Skin of body (tissue), 2 donors: ENCODE measurements around the gene GOLGA6L10. TPM values are rescaled to one million over a fixed set of nuclear protein-coding genes. Genes with fewer than 3 reads are reported as not detected.
"Not testable (repeated sequence)": the region's sequence is repeated elsewhere in the genome, so short reads cannot be mapped to it uniquely, and the experiment has no call there.

ENCODE experiments used
- DNase-seq: peaks from one replicate; lab custom pipeline; 2025; lab: John Stamatoyannopoulos, UW
- total RNA-seq: library from RNA; depleted of rRNA; stranded (reverse); fragments of >200 nt; gene quantifications from one replicate; pipeline ENCODE4 v1.2.3, GENCODE V29; 2014

Gene GOLGA6L10
- total RNA-seq, 1 donor from 2014 or later: 3.3 TPM

DNA sequence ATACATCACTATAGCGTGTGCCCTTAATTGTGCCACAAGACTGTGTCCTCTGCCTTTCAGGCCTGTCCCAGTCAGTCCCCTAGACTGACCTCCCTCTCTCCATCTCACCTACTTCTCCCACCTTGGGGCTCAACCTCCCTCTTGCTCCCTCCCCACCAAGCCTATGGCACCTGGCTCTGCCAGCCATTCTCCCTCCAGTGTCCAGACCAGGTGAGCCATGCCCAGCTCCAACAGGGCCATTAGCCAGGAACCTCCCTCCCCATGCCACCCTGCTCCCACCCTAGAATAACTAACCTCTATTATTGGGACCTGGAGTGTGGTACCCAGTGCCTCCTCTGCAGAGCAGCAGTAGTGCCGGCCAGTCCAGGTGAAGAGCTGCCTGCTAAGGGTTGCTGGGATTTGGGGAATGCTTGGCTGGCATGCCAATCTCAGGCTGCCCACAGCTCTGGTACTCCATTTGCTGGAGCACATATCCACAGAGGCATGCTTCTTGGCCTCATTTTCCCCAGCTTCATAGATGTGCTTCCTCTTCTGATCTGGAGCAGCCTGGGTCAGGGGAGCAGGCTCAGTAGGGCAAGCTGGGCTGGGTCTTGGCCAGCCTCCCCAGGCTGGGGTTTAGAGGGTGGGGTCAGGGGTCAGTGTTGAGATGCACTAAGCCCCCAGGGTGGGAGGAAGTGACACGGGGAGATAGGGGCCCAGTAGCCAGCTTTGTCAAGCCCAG is 47.8 kb downstream of the GOLGA6L10 start:
- no peak for DNase-seq

DNA sequence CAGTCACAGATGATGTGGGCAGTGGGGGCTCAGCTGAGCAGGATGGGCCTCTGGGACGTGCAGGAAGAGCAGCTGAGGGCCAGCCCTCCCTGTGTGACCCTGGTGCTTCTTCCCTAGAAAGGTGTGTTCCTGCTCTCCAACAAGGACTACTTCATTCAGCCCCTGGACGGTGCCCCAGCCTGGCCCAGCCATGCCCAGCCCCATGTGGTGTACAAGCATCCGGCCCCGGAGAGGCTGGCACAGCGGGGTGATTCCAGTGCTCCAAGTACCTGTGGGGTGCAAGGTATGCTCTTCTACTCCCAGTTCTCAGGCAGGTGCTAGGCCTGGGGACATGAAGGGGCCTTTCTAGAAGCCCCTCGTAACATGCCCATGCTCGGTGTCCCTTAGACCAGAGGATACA is 48.4 kb downstream of the GOLGA6L10 start:
- DNase-seq: no peak

GRCh38 chr15:82300326-82300725 is 48.9 kb downstream of the GOLGA6L10 start:
- not testable (repeated sequence) for DNase-seq

DNA sequence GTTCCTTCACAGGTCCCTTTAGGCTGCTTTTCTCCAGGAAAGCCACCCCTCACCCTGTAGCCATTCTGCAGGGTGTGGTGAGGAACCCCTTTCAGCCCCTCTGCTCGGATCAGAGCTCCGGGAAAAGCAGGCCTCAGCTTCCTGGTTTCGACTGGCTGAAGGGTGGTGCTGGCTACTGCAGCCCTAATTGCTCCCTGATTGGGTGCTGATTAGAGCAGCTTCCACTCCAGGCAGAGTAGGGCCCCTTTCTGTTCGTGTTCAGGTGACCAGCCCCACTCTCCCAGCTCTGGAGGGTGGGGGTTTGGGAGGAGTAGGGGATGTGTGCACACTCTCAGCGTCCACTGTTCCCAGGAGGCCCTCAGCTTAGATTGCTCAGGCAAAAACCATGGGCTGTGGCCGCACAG is 49.8 kb downstream of the GOLGA6L10 start:
- not testable (repeated sequence) for DNase-seq

DNA sequence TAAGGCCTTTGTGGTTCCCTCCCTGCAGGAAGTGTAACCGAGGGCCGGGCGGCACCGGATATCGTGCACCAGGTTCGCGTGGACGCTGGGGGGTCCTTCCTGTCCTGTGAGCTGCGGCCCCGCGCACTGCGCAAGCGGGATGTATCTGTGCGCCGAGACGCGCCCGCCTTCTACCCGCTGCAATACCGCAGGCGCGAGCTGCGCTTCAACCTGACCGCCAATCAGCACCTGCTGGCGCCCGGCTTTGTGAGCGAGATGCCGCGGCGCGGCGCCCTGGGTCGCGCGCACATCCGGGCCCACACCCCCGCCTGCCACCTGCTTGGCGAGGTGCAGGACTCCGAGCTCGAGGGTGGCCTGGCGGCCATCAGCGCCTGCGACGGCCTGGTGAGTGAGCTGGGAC is 50.8 kb downstream of the GOLGA6L10 start:
- DNase-seq: no peak

DNA sequence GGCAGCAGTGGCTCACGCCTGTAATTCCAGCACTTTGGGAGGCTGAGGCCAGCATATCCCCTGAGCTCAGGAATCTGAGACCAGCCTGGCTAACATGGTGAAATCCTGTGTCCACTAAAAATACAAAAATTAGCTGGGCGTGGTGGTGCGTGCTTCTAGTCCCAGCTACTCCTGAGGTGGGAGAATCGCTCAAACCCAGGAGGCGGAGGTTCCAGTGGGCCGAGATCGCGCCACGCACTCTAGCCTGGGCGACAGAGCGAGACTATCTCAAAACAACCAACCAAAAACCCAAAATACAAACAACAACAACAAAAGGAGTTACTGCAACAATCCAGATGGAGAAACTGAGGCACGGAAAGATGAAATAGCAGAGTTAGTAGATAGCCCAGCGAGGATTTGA is 51.2 kb downstream of the GOLGA6L10 start:
- no peak for DNase-seq

GRCh38 chr15:82297546-82297945 is 51.7 kb downstream of the GOLGA6L10 start:
- no peak for DNase-seq

GRCh38 chr15:82294061-82294690 is 55.1 kb downstream of the GOLGA6L10 start:
- no peak for DNase-seq

GRCh38 chr15:82292271-82292670 is 57.0 kb downstream of the GOLGA6L10 start:
- DNase-seq: no peak

Other genes starting within 250 kb of the GOLGA6L10 start
- 21.0 TPM for gene EFL1, start 86.7 kb downstream of the GOLGA6L10 start, total RNA-seq
- 1.3 TPM for gene SAXO2, start 86.7 kb downstream of the GOLGA6L10 start, total RNA-seq
- gene GOLGA6L9, start 80.3 kb upstream of the GOLGA6L10 start, total RNA-seq: 3.7 TPM
- gene RPS17, start 191.0 kb upstream of the GOLGA6L10 start, total RNA-seq: 2,118 TPM